ENCODE data around the gene THNSL1. TPM values are rescaled to one million over a fixed set of nuclear protein-coding genes. Genes with fewer than 3 reads are reported as not detected.

THNSL1 gene
- total and polyA plus RNA-seq, 2 of the 8 experiments (the other 6 are each of a cell fraction or from before 2014, with no cell fraction given): 1.4 to 3.1 TPM

- Histone ChIP-seq H2AK5ac (ENCODE audit: low read depth, low read length) (no peak overlapping the region), H3K18ac (ENCODE audit: extremely low read depth, low read length) (no peak overlapping the region), H2BK5ac (ENCODE audit: low read depth, low read length) (no peak overlapping the region), H3K9me3 (ENCODE audit: insufficient read depth in 2 of 2, low read depth in 1 of 2, low read length in 1 of 2) (no peaks in the 10 kb centered on the region), H3K4me2 (ENCODE audit: insufficient read depth in 1 of 2, low read depth in 2 of 2, low read length in 2 of 2) (no peak overlapping the region), H2BK120ac (replicated peaks; ENCODE audit: low read depth, low read length) (no peak overlapping the region), H2BK20ac (ENCODE audit: low read length) (no peak overlapping the region), H3K56ac (replicated peaks; ENCODE audit: insufficient read length, low read depth, low read length) (no peak overlapping the region), H3K23ac (ENCODE audit: insufficient read length) (no peak overlapping the region), H4K20me1 (replicated peaks in 1 of 2; ENCODE audit: control insufficient read depth in 1 of 2, insufficient read depth in 2 of 2, low read length in 2 of 2) (peaks cover 0 to 4% of the 10 kb centered on the region in 2 experiments), H3K4ac (replicated peaks; ENCODE audit: insufficient read length, low read depth, low read length) (no peak overlapping the region), H2AFZ (ENCODE audit: low read length) (no peak overlapping the region), H3K14ac (ENCODE audit: insufficient read length) (no peak overlapping the region), H3K79me2 (ENCODE audit: control insufficient read depth in 1 of 2, insufficient read depth in 2 of 2, low read length in 2 of 2) (no peaks in the 10 kb centered on the region), H3K23me2 (ENCODE audit: low read depth, low read length) (peaks cover 4% of the 10 kb centered on the region; the same call in 1 of the 2 replicates), H4K5ac (ENCODE audit: insufficient read length, low read depth, low read length) (no peak overlapping the region), H3K27me3 (replicated peaks in 1 of 4; ENCODE audit: control insufficient read depth in 3 of 4, extremely low read depth in 1 of 4, insufficient read depth in 3 of 4, low read length in 3 of 4) (no peaks in the 10 kb centered on the region), H3K79me1 (ENCODE audit: low read depth, low read length) (no peaks in the 10 kb centered on the region), H2BK12ac (ENCODE audit: low read depth, low read length) (no peak overlapping the region), H3K36me3 (ENCODE audit: control insufficient read depth in 2 of 4, insufficient read depth in 4 of 4, low read length in 3 of 4) (no peaks in the 10 kb centered on the region), H4K8ac (ENCODE audit: extremely low read depth, insufficient read depth, low read length) (no peak overlapping the region), H2BK15ac (ENCODE audit: low read length) (no peak overlapping the region), H3K4me3 (ENCODE audit: extremely low read depth in 1 of 4, insufficient read depth in 2 of 4, low read depth in 3 of 4, low read length in 4 of 4) (no peak overlapping the region), H3K27ac (ENCODE audit: low read depth, low read length) (no peak overlapping the region), H3K9ac (replicated peaks in 1 of 4; ENCODE audit: extremely low read depth in 1 of 4, low read depth in 3 of 4, low read length in 3 of 4) (no peak overlapping the region), H3K4me1 (replicated peaks in 1 of 4; ENCODE audit: control insufficient read depth in 3 of 4, insufficient read depth in 4 of 4, low read length in 3 of 4) (no peaks in the 10 kb centered on the region), H4K91ac (replicated peaks; ENCODE audit: insufficient read length, low read length) (no peak overlapping the region)
- WGBS, 2 experiments (ENCODE audit: extremely low coverage in 1 of 2, insufficient coverage in 1 of 2, insufficient read length in 1 of 2, insufficient replicate concordance in 2 of 2, low coverage in 1 of 2, low lambda C conversion rate in 2 of 2, missing lambda C conversion rate in 1 of 2): 97% methylated on average over 7 of the region's 7 CpGs; no CpG with 5 or more reads in 1 of the 2 experiments
- DNase-seq (ENCODE audit: low read depth in 1 of 2, low spot score in 2 of 2) (no peak), FAIRE-seq (no peak)
- ChIA-PET CTCF (ENCODE audit: partially characterized antibody) (no interaction called here), POLR2A (ENCODE audit: partially characterized antibody) (interaction anchor here (1.3 kb wide), 1 partner anchor 15 kb away, joined by 3 read pairs; no protein-coding TSS in a partner anchor)
- TF ChIP-seq SUZ12 (IDR thresholded peaks at IDR 0.05; ENCODE audit: low read length): no peak
- no peak for TF ChIP-seq JUN (IDR thresholded peaks at IDR 0.05; ENCODE audit: low read depth, low read length)
- TF ChIP-seq RFX5 (IDR thresholded peaks at IDR 0.05; ENCODE audit: borderline replicate concordance, low read depth, low read length): no peak
- TF ChIP-seq SP1 (IDR thresholded peaks at IDR 0.05; ENCODE audit: low read depth, low read length): no peak
- TF ChIP-seq CREB1 (IDR thresholded peaks at IDR 0.05): no peak
- no peak for TF ChIP-seq SIX5 (IDR thresholded peaks at IDR 0.05; ENCODE audit: low read depth, low read length)
- no peak for TF ChIP-seq NRF1 (IDR thresholded peaks at IDR 0.05; ENCODE audit: low read depth, low read length)
- TF ChIP-seq SRF (IDR thresholded peaks at IDR 0.05; ENCODE audit: low read depth, low read length): no peak
- no peak for TF ChIP-seq RNF2 (IDR thresholded peaks at IDR 0.05; ENCODE audit: borderline replicate concordance, low read depth, low read length, missing control alignments, poor library complexity, severe bottlenecking)
- no peak for TF ChIP-seq ATF2 (IDR thresholded peaks at IDR 0.05; ENCODE audit: low read length)
- no peak for TF ChIP-seq BACH1 (IDR thresholded peaks at IDR 0.05; ENCODE audit: low read length)
- TF ChIP-seq RXRA (IDR thresholded peaks at IDR 0.05; ENCODE audit: insufficient read depth, low read depth, low read length): no peak
- no peak for TF ChIP-seq SAP30 (IDR thresholded peaks at IDR 0.05; ENCODE audit: insufficient read depth, insufficient replicate concordance, low read length)
Observed at GRCh38 chr10:24968349-24968748, 48.1 kb upstream of the THNSL1 start.
